ENCODE measurements around the gene GALNT16.
"Not testable (repeated sequence)": the region's sequence is repeated elsewhere in the genome, so short reads cannot be mapped to it uniquely, and the experiment has no call there.

The GALNT16 gene

GRCh38 chr14:69289811-69290520 lies 30.0 kb downstream of the GALNT16 start:
- no peak overlapping the region for H3K4me3 ChIP-seq
- H3K27ac ChIP-seq, result no peak overlapping the region
- no peak for TF ChIP-seq CTCF (IDR thresholded peaks at IDR 0.05)
- no peak for DNase-seq (ENCODE audit: low spot score)

- not testable (repeated sequence) for DNase-seq (ENCODE audit: low spot score); H3K27ac ChIP-seq; H3K4me3 ChIP-seq
Observed at GRCh38 chr14:69290881-69291280, 30.9 kb downstream of the GALNT16 start.

- Histone ChIP-seq H3K27ac (no peak overlapping the region), H3K4me3 (no peak overlapping the region)
- no peak for TF ChIP-seq CTCF (IDR thresholded peaks at IDR 0.05)
- DNase-seq (ENCODE audit: low spot score), result no peak
Observed at GRCh38 chr14:69291396-69291795, 31.4 kb downstream of the GALNT16 start.

GRCh38 chr14:69291891-69292561 lies 32.1 kb downstream of the GALNT16 start:
- H3K27ac ChIP-seq, result no peak overlapping the region
- no peak for TF ChIP-seq CTCF (IDR thresholded peaks at IDR 0.05)
- no peak for DNase-seq (ENCODE audit: low spot score)
- H3K4me3 ChIP-seq, result no peak overlapping the region

- no peak overlapping the region for H3K4me3 ChIP-seq
- DNase-seq (ENCODE audit: low spot score), result no peak
- TF ChIP-seq CTCF (IDR thresholded peaks at IDR 0.05), result no peak
- no peak overlapping the region for H3K27ac ChIP-seq
Observed at GRCh38 chr14:69298131-69299071, 38.4 kb downstream of the GALNT16 start.

- TF ChIP-seq CTCF (IDR thresholded peaks at IDR 0.05), result no peak
- H3K4me3 ChIP-seq, result no peak overlapping the region
- no peak for DNase-seq (ENCODE audit: low spot score)
- H3K27ac ChIP-seq, result no peak overlapping the region
Observed at GRCh38 chr14:69299286-69300035, 39.5 kb downstream of the GALNT16 start.

Measured in coronary artery (tissue), 2 donors.